Occipital lobe (tissue), 2 donors: ENCODE measurements around the gene C5orf63. TPM values are rescaled to one million over a fixed set of nuclear protein-coding genes. Genes with fewer than 3 reads are reported as not detected.
A peak's percentile ranks its signal among the peaks of the same experiment; 100 is the strongest.
"Not testable (repeated sequence)": the region's sequence is repeated elsewhere in the genome, so short reads cannot be mapped to it uniquely, and the experiment has no call there.

Experiments
- DNase-seq: peaks from one replicate; lab custom pipeline; 2025; lab: John Stamatoyannopoulos, UW
- total RNA-seq: library from RNA; depleted of rRNA; stranded (reverse); fragments of >200 nt; gene quantifications from one replicate; pipeline ENCODE4 v1.2.3, GENCODE V29; 2014

Gene C5orf63
- total RNA-seq, 1 donor from 2014 or later = 7.0 TPM

GRCh38 chr5:127031863-127032232, 41.5 kb downstream of the C5orf63 start:
- DNase-seq = no peak

- no peak for DNase-seq
These were observed 42.0 kb downstream of the C5orf63 start for GRCh38 chr5:127031147-127031862.

GRCh38 chr5:127030259-127031146, 42.8 kb downstream of the C5orf63 start, which contains the start of gene MARCHF3:
MARCHF3 (minus strand) TSS chr5:127030558; CDS start chr5:126918171, 112,387 bp downstream.
- DNase-seq = peak; percentile 90

GRCh38 chr5:127029581-127030258, 43.6 kb downstream of the C5orf63 start:
- no peak for DNase-seq

- DNase-seq = no peak
These were observed 44.4 kb downstream of the C5orf63 start for GRCh38 chr5:127028822-127029457.

GRCh38 chr5:127027539-127027938, 45.8 kb downstream of the C5orf63 start:
- no peak for DNase-seq

- no peak for DNase-seq
These were observed 47.1 kb downstream of the C5orf63 start for GRCh38 chr5:127026166-127026565.

GRCh38 chr5:127025467-127025866, 47.8 kb downstream of the C5orf63 start:
- DNase-seq = no peak

GRCh38 chr5:127024821-127025220, 48.5 kb downstream of the C5orf63 start:
- DNase-seq = no peak

- DNase-seq = not testable (repeated sequence)
These were observed 49.6 kb downstream of the C5orf63 start for GRCh38 chr5:127023552-127024191.

GRCh38 chr5:127022846-127023245, 50.5 kb downstream of the C5orf63 start:
- DNase-seq = no peak

GRCh38 chr5:127019928-127020327, 53.4 kb downstream of the C5orf63 start:
- DNase-seq = no peak

GRCh38 chr5:127016722-127017121, 56.6 kb downstream of the C5orf63 start:
- not testable (repeated sequence) for DNase-seq

GRCh38 chr5:127015716-127016115, 57.6 kb downstream of the C5orf63 start:
- DNase-seq = no peak

GRCh38 chr5:127014573-127014972, 58.7 kb downstream of the C5orf63 start:
- no peak for DNase-seq

GRCh38 chr5:127013407-127013806, 59.9 kb downstream of the C5orf63 start:
- DNase-seq = no peak

- no peak for DNase-seq
These were observed 60.4 kb downstream of the C5orf63 start for GRCh38 chr5:127012916-127013315.

- no peak for DNase-seq
These were observed 61.2 kb downstream of the C5orf63 start for GRCh38 chr5:127011961-127012644.

- DNase-seq = no peak
These were observed 62.1 kb downstream of the C5orf63 start for GRCh38 chr5:127011153-127011552.

- DNase-seq = no peak
These were observed 62.9 kb downstream of the C5orf63 start for GRCh38 chr5:127010362-127010761.
